ENCODE data around the gene TAX1BP1. TPM values are rescaled to one million over a fixed set of nuclear protein-coding genes. Genes with fewer than 3 reads are reported as not detected.
"Not testable (repeated sequence)": the region's sequence is repeated elsewhere in the genome, so short reads cannot be mapped to it uniquely, and the experiment has no call there.

TAX1BP1 gene
- total RNA-seq, 2 donors from 2014 or later, result 90.6 to 133 TPM

DNA sequence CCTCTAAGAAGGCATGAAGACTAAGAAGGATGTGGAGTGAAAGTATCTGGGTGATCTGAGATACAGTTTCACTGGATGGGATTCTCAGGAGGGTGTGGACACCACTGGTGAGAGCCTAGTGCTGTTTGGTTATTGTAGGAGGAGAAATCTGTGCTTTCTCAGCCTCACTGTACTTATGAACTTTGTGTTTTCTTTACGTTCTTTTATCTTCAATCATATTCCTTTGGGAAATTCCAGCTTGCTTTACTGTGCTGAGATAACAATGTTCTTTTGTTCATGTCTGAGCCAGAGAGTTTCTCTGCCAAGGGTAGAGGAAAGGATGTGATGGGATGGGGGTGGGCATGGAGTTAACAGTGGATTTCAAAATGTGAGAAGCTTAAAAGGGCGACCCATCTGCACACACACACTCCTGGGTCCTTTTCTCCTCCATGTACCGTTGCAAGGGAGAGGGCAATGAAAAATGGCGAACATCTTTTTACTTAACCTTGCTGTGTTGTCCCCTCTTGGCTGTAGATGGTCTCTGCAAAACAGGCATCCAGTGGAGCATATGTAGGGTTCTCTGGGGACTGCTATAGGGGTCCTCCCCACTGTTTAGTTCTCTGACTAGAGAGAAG, 25.0 kb upstream of the TAX1BP1 start:
- Mint-ChIP-seq H3K9me3 (peaks cover 2% of the 10 kb centered on the region), H3K27ac (no peak overlapping the region), H3K36me3 (no peaks in the 10 kb centered on the region), H3K4me3 (no peak overlapping the region), H3K27me3 (peaks cover 18% of the 10 kb centered on the region in 2 donors), H3K4me1 (ENCODE audit: low read depth in 2 of 2) (peaks cover 1 to 3% of the 10 kb centered on the region in 2 donors)
- ATAC-seq (no peak), DNase-seq (ENCODE audit: low spot score) (no peak)

DNA sequence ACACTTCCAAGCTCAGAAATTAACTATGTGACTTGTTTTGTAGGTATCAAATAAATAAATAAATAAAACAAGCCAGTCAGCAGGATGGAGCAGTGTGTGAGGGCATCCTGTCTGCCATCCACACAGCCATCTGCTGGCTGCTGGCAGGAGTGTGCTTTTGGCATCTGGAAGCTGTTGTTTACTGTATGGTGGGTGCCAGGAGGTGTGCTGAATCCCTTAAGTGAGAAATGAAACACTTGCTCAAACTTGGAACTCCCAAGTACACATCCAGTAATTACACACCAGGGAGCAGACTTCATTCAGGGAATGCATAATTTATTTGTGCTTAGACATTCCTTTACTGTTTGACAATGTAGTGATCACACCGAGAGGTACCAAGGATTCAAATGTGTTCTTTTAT, 16.9 kb upstream of the TAX1BP1 start:
- Mint-ChIP-seq H3K27ac (no peak overlapping the region), H3K4me1 (ENCODE audit: low read depth in 2 of 2) (peaks cover 7 to 10% of the 10 kb centered on the region in 2 donors), H3K4me3 (no peak overlapping the region), H3K27me3 (no peaks in the 10 kb centered on the region), H3K36me3 (no peaks in the 10 kb centered on the region), H3K9me3 (no peaks in the 10 kb centered on the region)
- DNase-seq (ENCODE audit: low spot score) (no peak), ATAC-seq (no peak)

DNA sequence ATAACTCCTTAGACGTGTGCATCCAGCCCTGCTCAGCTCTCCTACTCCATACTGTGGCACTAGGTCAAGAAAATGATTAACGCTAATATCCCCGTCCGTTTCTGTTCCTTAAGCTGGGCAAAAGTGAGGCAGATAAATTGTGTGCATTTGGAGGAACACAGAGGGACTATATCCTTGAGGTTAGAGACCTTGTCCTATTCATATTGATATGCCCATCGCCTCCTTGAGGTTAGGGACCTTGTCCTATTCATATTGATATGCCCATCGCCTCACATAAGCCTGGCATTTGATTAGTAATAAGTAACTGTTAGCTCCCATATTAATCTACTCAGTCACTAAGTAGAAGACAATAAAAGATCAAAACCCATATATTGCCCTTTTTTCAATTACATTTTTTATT, 12.9 kb upstream of the TAX1BP1 start:
- Mint-ChIP-seq H3K27ac (peak overlapping the region in 1 of 2 donors; percentile 1), H3K36me3 (no peaks in the 10 kb centered on the region), H3K4me1 (ENCODE audit: low read depth in 2 of 2) (peaks cover 7 to 10% of the 10 kb centered on the region in 2 donors), H3K4me3 (no peak overlapping the region), H3K9me3 (no peaks in the 10 kb centered on the region), H3K27me3 (peaks cover 0 to 10% of the 10 kb centered on the region in 2 donors)
- DNase-seq (ENCODE audit: low spot score), result no peak
- ATAC-seq, result no peak

DNA sequence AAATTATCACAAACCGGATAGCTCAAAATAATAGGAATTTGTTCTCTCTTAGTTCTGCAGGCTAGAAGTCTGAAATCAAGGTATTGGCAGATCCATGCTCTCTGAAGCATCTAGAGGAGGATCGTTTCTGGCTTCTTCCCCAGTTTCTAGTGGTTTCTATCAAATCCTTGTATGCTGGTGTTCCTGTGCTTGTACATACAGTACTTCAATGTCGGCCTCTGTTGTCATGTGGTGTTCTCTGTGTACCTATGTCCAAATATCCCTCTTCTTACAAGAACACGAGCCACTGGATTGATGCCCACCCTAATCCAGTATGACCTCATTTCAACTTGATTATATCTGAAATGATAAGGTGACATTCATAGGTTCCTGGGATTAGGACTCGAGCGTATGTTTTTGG, 9.8 kb upstream of the TAX1BP1 start:
- no peak overlapping the region for H3K27ac Mint-ChIP-seq
- H3K9me3 Mint-ChIP-seq, result no peaks in the 10 kb centered on the region
- DNase-seq (ENCODE audit: low spot score), result no peak
- no peak for ATAC-seq
- H3K27me3 Mint-ChIP-seq, result peaks cover 0 to 14% of the 10 kb centered on the region in 2 donors
- no peak overlapping the region for H3K4me3 Mint-ChIP-seq
- peaks cover 7 to 10% of the 10 kb centered on the region in 2 donors for H3K4me1 Mint-ChIP-seq (ENCODE audit: low read depth in 2 of 2)
- no peaks in the 10 kb centered on the region for H3K36me3 Mint-ChIP-seq

DNA sequence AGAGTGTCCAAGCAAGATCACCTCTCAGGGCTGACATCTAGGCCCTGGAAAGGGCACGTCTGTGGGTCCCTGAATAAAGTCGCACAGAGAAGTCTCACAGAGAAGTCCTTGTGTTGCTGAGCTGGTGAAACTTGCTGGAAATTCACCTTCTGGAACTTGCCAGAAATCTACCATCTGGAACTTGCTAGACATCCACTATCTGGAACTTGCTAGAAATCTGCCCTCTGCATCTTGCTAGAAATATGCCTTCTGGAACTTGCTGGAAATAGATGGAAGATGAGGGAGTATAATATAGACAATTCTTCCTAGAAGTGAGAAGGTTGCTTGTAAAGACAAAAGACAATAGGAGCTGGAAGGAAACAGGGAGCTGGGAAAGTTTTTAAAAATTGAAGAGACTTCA, 5.4 kb upstream of the TAX1BP1 start:
- H3K4me3 Mint-ChIP-seq, result no peak overlapping the region
- H3K36me3 Mint-ChIP-seq, result no peaks in the 10 kb centered on the region
- no peaks in the 10 kb centered on the region for H3K9me3 Mint-ChIP-seq
- no peak overlapping the region for H3K27ac Mint-ChIP-seq
- DNase-seq (ENCODE audit: low spot score), result no peak
- H3K4me1 Mint-ChIP-seq (ENCODE audit: low read depth in 2 of 2), result peaks cover 6 to 7% of the 10 kb centered on the region in 2 donors
- H3K27me3 Mint-ChIP-seq, result peaks cover 6 to 16% of the 10 kb centered on the region in 2 donors
- no peak for ATAC-seq

DNA sequence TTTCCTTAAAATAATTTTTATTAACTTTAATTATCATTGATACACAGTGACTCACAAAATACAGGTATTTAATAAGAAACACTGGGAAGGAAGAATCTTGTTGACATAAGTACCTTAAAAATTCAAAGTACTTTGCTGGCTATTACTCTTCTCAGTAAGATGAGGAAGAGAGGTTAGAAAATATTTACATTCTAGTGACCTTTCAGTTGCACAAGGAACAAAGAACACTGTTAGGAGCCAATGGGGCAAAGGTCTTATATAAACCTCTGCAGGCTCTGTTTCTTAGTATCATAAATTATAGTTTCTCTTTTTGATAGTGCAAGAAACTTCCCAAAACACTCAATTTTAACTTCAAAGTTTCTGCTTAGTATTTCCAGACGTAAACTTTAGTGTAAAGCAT, 4.8 kb upstream of the TAX1BP1 start:
- no peak overlapping the region for H3K4me3 Mint-ChIP-seq
- H3K9me3 Mint-ChIP-seq, result no peaks in the 10 kb centered on the region
- ATAC-seq (no peak), DNase-seq (ENCODE audit: low spot score) (no peak)
- peaks cover 6 to 16% of the 10 kb centered on the region in 2 donors for H3K27me3 Mint-ChIP-seq
- H3K4me1 Mint-ChIP-seq (ENCODE audit: low read depth in 2 of 2), result peaks cover 6 to 7% of the 10 kb centered on the region in 2 donors
- no peak overlapping the region for H3K27ac Mint-ChIP-seq
- no peaks in the 10 kb centered on the region for H3K36me3 Mint-ChIP-seq

DNA sequence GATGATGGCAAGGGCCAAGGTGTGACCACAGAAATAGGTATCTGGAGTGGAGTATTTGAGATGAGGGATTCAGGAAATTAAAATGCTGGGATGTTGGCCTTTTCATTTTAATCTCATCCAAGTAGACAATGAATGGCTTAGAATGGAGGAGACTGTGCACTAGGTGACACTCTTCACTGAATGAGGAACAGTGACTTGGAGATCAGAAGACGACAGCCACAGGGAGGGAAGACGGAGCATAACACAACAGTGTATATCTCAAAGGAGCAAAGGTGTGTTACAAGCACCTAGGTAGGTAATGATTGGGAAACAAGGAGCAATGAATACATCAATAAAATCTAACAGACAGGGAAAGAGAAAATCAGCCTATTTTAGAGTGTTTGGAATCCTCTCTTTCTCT, 4.1 kb upstream of the TAX1BP1 start:
- no peak overlapping the region for H3K27ac Mint-ChIP-seq
- H3K4me3 Mint-ChIP-seq, result no peak overlapping the region
- H3K4me1 Mint-ChIP-seq (ENCODE audit: low read depth in 2 of 2), result peaks cover 10 to 12% of the 10 kb centered on the region in 2 donors
- H3K36me3 Mint-ChIP-seq, result no peaks in the 10 kb centered on the region
- no peaks in the 10 kb centered on the region for H3K9me3 Mint-ChIP-seq
- no peak for DNase-seq (ENCODE audit: low spot score)
- peaks cover 6 to 13% of the 10 kb centered on the region in 2 donors for H3K27me3 Mint-ChIP-seq
- no peak for ATAC-seq

DNA sequence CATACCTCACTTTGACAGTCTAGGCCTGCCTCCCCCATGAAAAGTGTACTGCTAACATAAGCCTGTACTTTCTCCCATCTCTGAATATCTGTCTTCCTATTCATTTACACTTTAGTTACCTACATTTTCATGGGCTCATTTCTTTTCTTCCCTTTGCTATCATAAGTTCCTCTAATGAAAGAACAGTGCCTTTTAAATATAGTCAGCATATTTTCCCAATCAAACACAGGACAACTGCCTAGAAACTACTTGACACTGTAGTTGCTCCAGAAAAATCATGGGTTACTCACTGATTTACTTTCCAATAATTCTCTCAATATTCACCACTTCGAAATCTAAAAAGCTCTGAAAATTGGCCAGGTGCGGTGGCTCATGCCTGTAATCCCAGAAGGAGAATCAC, 2.8 kb upstream of the TAX1BP1 start:
- DNase-seq (ENCODE audit: low spot score) (no peak), ATAC-seq (no peak)
- H3K27ac Mint-ChIP-seq, result no peak overlapping the region
- H3K4me1 Mint-ChIP-seq (ENCODE audit: low read depth in 2 of 2), result peaks cover 21 to 22% of the 10 kb centered on the region in 2 donors
- H3K9me3 Mint-ChIP-seq, result no peaks in the 10 kb centered on the region
- H3K4me3 Mint-ChIP-seq, result no peak overlapping the region
- peaks cover 6 to 10% of the 10 kb centered on the region in 2 donors for H3K27me3 Mint-ChIP-seq
- H3K36me3 Mint-ChIP-seq, result no peaks in the 10 kb centered on the region

DNA sequence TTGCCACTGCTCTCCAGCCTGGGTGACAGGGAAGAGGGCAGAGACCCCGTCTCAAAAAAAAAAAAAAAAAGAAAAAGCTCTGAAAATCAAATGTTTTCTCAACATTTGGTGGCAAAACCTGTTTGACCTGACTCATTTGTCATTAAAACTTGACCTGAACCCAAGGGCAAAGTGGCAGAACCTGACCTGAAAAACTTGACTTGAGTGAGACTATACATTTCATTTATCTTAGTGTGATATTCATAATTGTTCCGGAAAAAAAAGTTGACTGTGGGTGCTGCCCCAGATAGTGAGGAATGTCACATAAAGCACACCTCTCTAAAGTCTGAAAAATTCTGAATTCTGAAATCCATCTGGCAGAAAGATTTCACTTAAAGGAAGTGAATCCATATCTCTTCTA, 2.3 kb upstream of the TAX1BP1 start:
- ATAC-seq (no peak), DNase-seq (ENCODE audit: low spot score) (no peak)
- Mint-ChIP-seq H3K4me3 (no peak overlapping the region), H3K27me3 (peaks cover 6 to 10% of the 10 kb centered on the region in 2 donors), H3K9me3 (no peaks in the 10 kb centered on the region), H3K4me1 (ENCODE audit: low read depth in 2 of 2) (peaks cover 25 to 27% of the 10 kb centered on the region in 2 donors), H3K36me3 (no peaks in the 10 kb centered on the region), H3K27ac (no peak overlapping the region)

DNA sequence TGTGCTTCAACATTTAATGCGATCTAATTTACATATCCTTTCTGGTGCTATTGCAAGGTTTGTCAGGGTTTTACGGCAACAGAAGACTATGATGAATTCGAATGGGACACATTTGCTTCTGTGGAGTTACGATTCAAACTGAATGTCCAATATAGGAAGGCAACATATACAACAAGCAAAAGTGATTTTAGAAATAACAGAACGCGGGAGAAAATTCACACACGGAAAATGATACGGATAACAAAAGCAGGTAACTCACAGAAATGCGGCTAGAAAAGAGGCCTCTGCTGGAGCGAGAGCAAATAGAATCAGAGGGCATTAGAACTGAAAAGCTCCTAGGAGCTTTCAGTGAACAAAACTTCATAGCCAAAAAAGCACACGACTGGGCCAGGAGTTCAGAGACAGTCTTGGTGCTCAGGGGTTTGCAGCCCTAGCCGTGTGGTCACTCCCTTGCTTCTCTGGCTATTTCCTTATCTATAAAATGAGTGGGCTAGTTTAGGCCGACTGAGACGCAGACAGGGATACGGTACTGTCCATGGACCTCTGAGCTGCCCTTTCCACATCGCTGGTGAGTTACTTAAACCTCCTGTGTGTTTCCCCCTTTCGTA, 557 bp upstream of the TAX1BP1 start:
- H3K4me1 Mint-ChIP-seq (ENCODE audit: low read depth in 2 of 2), result peaks cover 26 to 34% of the 10 kb centered on the region in 2 donors
- ATAC-seq (peak; percentile 41 to 43), DNase-seq (ENCODE audit: low spot score) (no peak)
- no peaks in the 10 kb centered on the region for H3K9me3 Mint-ChIP-seq
- H3K27me3 Mint-ChIP-seq, result peaks cover 6 to 10% of the 10 kb centered on the region in 2 donors
- H3K4me3 Mint-ChIP-seq, result peak overlapping the region; percentile 88
- no peaks in the 10 kb centered on the region for H3K36me3 Mint-ChIP-seq
- peak overlapping the region; percentile 98 to 100 for H3K27ac Mint-ChIP-seq

DNA sequence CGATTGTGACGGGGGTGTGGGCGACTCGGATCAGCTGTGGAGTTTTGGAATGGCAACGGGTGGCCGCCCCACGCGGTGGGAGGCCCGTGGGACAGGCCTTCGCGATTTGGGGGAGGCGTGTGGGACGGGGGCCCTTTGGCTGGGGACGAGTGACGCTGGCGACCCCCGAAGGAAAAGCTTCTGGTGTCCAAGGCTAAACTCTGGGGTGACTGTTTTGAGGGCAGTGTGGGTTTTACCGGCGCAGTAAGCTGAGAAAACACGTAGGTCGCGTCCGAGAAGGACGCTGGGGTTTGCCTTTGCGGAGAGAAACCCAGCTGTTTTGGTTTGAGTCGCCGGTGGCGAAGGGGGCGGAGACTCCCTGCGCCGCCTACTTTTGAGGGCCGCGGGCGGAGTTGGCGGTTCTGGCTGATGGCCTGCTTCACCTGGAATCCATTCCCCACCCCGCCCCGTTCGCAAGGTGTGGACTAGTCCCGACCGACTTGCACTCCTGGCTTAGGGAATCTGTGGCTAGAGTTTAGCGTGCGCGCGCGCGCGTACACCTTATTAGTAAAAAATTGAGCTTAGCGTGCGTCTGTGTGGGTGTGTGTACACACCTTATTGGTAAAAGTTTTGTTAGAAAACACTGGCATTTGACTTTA, 606 bp downstream of the TAX1BP1 start:
- peak overlapping the region; percentile 98 to 100 for H3K27ac Mint-ChIP-seq

DNA sequence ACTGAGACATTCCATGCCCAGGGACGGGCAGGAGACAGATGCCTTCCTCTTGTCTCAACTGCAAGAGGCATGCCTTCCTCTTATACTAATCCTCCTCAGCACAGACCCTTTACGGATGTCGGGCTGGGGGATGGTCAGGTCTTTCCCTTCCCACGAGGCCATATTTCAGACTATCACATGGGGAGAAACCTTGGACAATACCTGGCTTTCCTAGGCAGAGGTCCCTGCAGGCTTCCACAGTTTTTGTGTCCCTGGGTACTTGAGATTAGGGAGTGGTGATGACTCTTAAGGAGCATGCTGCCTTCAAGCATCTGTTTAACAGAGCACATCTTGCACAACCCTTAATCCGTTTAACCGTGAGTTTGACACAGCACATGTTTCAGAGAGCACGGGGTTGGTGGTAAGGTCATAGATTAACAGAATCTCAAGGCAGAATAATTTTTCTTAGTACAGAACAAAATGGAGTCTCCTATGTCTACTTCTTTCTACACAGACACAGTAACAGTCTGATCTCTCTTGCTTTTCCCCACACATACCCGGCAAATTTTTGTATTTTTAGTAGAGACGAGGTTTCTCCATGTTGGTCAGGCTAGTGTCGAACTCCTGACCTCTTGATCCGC, 2.2 kb downstream of the TAX1BP1 start:
- H3K36me3 Mint-ChIP-seq; H3K4me3 Mint-ChIP-seq; H3K27me3 Mint-ChIP-seq; DNase-seq (ENCODE audit: low spot score); H3K9me3 Mint-ChIP-seq; ATAC-seq: not testable (repeated sequence)
- Mint-ChIP-seq H3K27ac (peak overlapping the region in 1 of 2 donors; percentile 100), H3K4me1 (ENCODE audit: low read depth in 2 of 2) (peaks cover 35 to 42% of the 10 kb centered on the region in 2 donors)

More for the DNA sequence above, 606 bp downstream of the TAX1BP1 start:
- H3K36me3 Mint-ChIP-seq, result no peaks in the 10 kb centered on the region
- H3K4me3 Mint-ChIP-seq, result peak overlapping the region; percentile 88
- peak; percentile 90 for DNase-seq (ENCODE audit: low spot score)
- peaks cover 31 to 41% of the 10 kb centered on the region in 2 donors for H3K4me1 Mint-ChIP-seq (ENCODE audit: low read depth in 2 of 2)
- peak; percentile 87 to 90 for ATAC-seq
- H3K9me3 Mint-ChIP-seq, result no peaks in the 10 kb centered on the region
- H3K27me3 Mint-ChIP-seq, result peaks cover 4% of the 10 kb centered on the region in 2 donors

DNA sequence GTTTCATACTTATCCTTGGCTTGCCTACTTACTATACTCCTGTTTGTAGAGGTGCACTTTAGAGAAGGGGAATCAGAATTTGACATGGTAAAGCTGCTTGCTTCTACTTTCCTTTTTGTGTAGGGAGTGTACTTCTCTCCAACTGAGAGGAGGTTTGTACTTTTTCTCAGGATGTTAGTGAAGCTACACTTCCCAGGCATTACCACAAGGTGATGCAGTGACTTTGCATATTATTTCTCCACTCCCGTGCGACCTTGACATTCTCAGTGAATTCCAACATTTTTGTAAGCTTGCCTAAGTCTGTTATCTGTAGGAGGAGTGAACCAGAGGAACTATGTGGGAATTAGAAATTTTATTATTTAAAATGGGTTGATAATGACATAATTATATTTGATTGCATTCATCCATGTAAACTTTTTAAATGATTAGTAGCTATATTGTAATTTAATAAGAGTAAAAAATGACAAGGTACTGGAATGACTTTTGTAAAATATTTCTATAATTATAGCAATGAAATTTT, 5.2 kb downstream of the TAX1BP1 start:
- ATAC-seq (no peak), DNase-seq (ENCODE audit: low spot score) (no peak)
- Mint-ChIP-seq H3K27me3 (no peaks in the 10 kb centered on the region), H3K4me1 (ENCODE audit: low read depth in 2 of 2) (peaks cover 36 to 43% of the 10 kb centered on the region in 2 donors), H3K9me3 (no peaks in the 10 kb centered on the region), H3K36me3 (peaks cover 14% of the 10 kb centered on the region), H3K4me3 (no peak overlapping the region), H3K27ac (no peak overlapping the region)

DNA sequence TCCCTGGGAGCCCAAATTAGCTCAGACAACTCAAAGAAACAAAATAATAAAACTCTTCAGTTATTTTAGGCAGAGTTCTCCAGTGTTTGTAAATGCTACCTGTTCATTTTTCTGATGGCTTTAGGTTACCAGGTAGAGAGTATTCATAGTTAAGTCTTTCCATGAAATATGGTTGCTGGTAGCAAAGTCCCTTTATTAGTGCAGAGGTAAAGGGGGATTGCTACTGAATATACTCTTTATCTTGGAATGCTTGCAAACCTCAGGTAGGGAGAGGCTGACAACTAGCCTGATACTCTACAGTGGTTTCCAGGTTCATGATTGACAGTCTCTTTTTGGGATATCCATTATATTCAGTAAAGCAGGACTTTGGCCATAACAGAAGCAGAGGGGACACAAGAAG, 6.5 kb downstream of the TAX1BP1 start:
- no peak overlapping the region for H3K4me3 Mint-ChIP-seq
- ATAC-seq, result no peak

More for the DNA sequence above, 6.5 kb downstream of the TAX1BP1 start:
- peaks cover 20% of the 10 kb centered on the region for H3K36me3 Mint-ChIP-seq
- H3K27me3 Mint-ChIP-seq, result no peaks in the 10 kb centered on the region
- H3K4me1 Mint-ChIP-seq (ENCODE audit: low read depth in 2 of 2), result peaks cover 27 to 32% of the 10 kb centered on the region in 2 donors
- no peak for DNase-seq (ENCODE audit: low spot score)
- no peaks in the 10 kb centered on the region for H3K9me3 Mint-ChIP-seq
- H3K27ac Mint-ChIP-seq, result no peak overlapping the region

All from natural killer cell treated with Interleukin-12 subunit alpha and Interleukin-12 subunit beta and Interleukin-15 and Interleukin-18, amount 100 ng/mL, for 72 hours (primary cell).